HCT116 (cell line): Measurements from ENCODE around the gene AHI1. TPM values are rescaled to one million over a fixed set of nuclear protein-coding genes. Genes with fewer than 3 reads are reported as not detected.
A peak's percentile ranks its signal among the peaks of the same experiment; 100 is the strongest.

Experiments
- ATAC-seq: fragments of 200-7000 bp; cut with Tn5 transposase; 2 replicates; pipeline ENCODE4 v1.9.1; 2020; ENCODE audit warnings: mild to moderate bottlenecking, moderate library complexity
- BruUV-seq: library from RNA; stranded (reverse); fragments of 400-500 nt; replicated peaks from 2 replicates; lab custom pipeline; 2021; lab: Mats Ljungman, UMichigan
- CTCF ChIA-PET: fragments of 300-600 bp; sonication (Branson Sonifier 250); formaldehyde crosslinking; loops from one replicate; lab custom pipeline; 2021; ENCODE audit warnings: antibody characterized with exemption; lab: Charles Lee
- POLR2A ChIA-PET: fragments of 300-600, 350-600 bp; sonication (Branson Sonifier 250); formaldehyde crosslinking; loops from one replicate; lab custom pipeline; 2021; ENCODE audit warnings: antibody characterized with exemption; lab: Charles Lee
- RAD21 ChIA-PET, 2 experiments: fragments of 300-600 bp; sonication (Branson Sonifier 250); formaldehyde crosslinking; loops; one replicate each; lab custom pipeline; 2023; ENCODE audit warnings: low total read pairs in 2 of 2; ENCODE audit not compliant: uncharacterized antibody in 2 of 2, unreplicated experiment in 2 of 2, low non-redundant PET in 1 of 2; lab: Charles Lee
- DNase-seq: peaks from one replicate; pipeline ENCODE4 v3.0.0-alpha.2; 2010; ENCODE audit warnings: low read depth, low spot score
- H2AFZ ChIP-seq: fragments of 200-600 bp; shearing (Covaris generic), sonication (generic); 2 replicates; pipeline ENCODE4 v1.6.1; 2017; ENCODE audit warnings: low read depth, mixed run types, mixed read lengths, antibody characterized with exemption, low read length; ENCODE audit not compliant: poor library complexity, severe bottlenecking
- H3K27ac ChIP-seq: 2 replicates; pipeline ENCODE4 v1.5.1; 2012; ENCODE audit warnings: low read depth, low read length
- H3K27me3 ChIP-seq: fragments of 200-600 bp; sonication (generic); 2 replicates; pipeline ENCODE4 v1.6.1; 2016; ENCODE audit warnings: mixed run types, low read length, mixed read lengths; ENCODE audit not compliant: insufficient read depth
- H3K36me3 ChIP-seq, 2 experiments: fragments of 200-500 bp in 1 of 2; fragments of 200-600 bp in 1 of 2; sonication (Bioruptor generic) in 1 of 2; sonication (generic) in 1 of 2; 2 replicates each; pipeline versions ENCODE4 v1.5.1 to v1.6.1; 2014 to 2016; ENCODE audit warnings: low read length in 2 of 2, inconsistent platforms in 1 of 2, mixed read lengths in 1 of 2, mixed run types in 1 of 2; ENCODE audit not compliant: insufficient read depth in 2 of 2, control insufficient read depth in 1 of 2
- H3K4me1 ChIP-seq, 2 experiments: fragments of 200-600 bp in 1 of 2; sonication (generic) in 1 of 2; 2 replicates each; pipeline versions ENCODE4 v1.5.1 to v1.6.1; 2012 to 2017; ENCODE audit warnings: low read length in 2 of 2, inconsistent platforms in 1 of 2, mild to moderate bottlenecking in 1 of 2, mixed read lengths in 1 of 2, mixed run types in 1 of 2, moderate library complexity in 1 of 2; ENCODE audit not compliant: insufficient read depth in 2 of 2, control insufficient read depth in 1 of 2
- H3K4me2 ChIP-seq: fragments of 200-600 bp; sonication (generic); 2 replicates; pipeline ENCODE4 v1.6.1; 2017; ENCODE audit warnings: mixed run types, low read length, mixed read lengths
- H3K4me3 ChIP-seq, 2 experiments: fragments of 200-600 bp in 1 of 2; sonication (generic) in 1 of 2; replicated peaks in 1 of 2; 2 replicates each; pipeline ENCODE4 v1.5.1; 2011 to 2016; ENCODE audit warnings: low read length in 2 of 2, control low read depth in 1 of 2, low read depth in 1 of 2, mild to moderate bottlenecking in 1 of 2, mixed read lengths in 1 of 2, mixed run types in 1 of 2
- H3K79me2 ChIP-seq: fragments of 200-600 bp; sonication (generic); 2 replicates; pipeline ENCODE4 v1.6.1; 2017; ENCODE audit warnings: mild to moderate bottlenecking, mixed run types, low read length, moderate library complexity, mixed read lengths; ENCODE audit not compliant: insufficient read depth
- H3K9ac ChIP-seq: fragments of 200-600 bp; sonication (generic); 2 replicates; pipeline ENCODE4 v1.6.1; 2016; ENCODE audit warnings: low read length, mixed read lengths
- H3K9me2 ChIP-seq: fragments of 200-600 bp; sonication (generic), shearing (Covaris generic); 2 replicates; pipeline ENCODE4 v1.6.1; 2017; ENCODE audit warnings: mixed run types, mild to moderate bottlenecking, moderate library complexity; ENCODE audit not compliant: insufficient read depth
- H3K9me3 ChIP-seq, 2 experiments: fragments of 200-500 bp in 1 of 2; fragments of 200-600 bp in 1 of 2; sonication (Bioruptor generic) in 1 of 2; sonication (generic) in 1 of 2; 2 replicates each; pipeline ENCODE4 v1.6.1; 2014 to 2017; ENCODE audit warnings: low read length in 2 of 2, mixed read lengths in 2 of 2, inconsistent platforms in 1 of 2, low read depth in 1 of 2, mild to moderate bottlenecking in 1 of 2, mixed run types in 1 of 2, moderate library complexity in 1 of 2; ENCODE audit not compliant: control insufficient read depth in 1 of 2, insufficient read depth in 1 of 2
- H4K20me1 ChIP-seq: fragments of 200-600 bp; sonication (generic), shearing (Covaris generic); 2 replicates; pipeline ENCODE4 v1.6.1; 2017; ENCODE audit warnings: mixed run types, mild to moderate bottlenecking, moderate library complexity; ENCODE audit not compliant: insufficient read depth
- CBX3 ChIP-seq: IDR thresholded peaks from 2 replicates; pipeline ENCODE4 v1.6.1; 2012; ENCODE audit warnings: low read depth
- EGR1 ChIP-seq: IDR thresholded peaks from 2 replicates; pipeline ENCODE4 v1.6.1; 2012; ENCODE audit warnings: low read depth
- EZH2phosphoT487 ChIP-seq: fragments of 200-600 bp; IDR thresholded peaks from 2 replicates; pipeline ENCODE4 v1.6.1; 2018; ENCODE audit warnings: antibody characterized with exemption, borderline replicate concordance
- FOSL1 ChIP-seq: IDR thresholded peaks from 2 replicates; pipeline ENCODE4 v1.6.1; 2012; ENCODE audit warnings: low read depth
- JUND ChIP-seq: IDR thresholded peaks from 2 replicates; pipeline ENCODE4 v1.6.1; 2012
- POLR2A ChIP-seq: IDR thresholded peaks from 2 replicates; pipeline ENCODE4 v1.7.0; 2011; ENCODE audit warnings: borderline replicate concordance; ENCODE audit not compliant: insufficient read depth, insufficient read length; ENCODE audit errors: extremely low read depth
- POLR2AphosphoS5 ChIP-seq: IDR thresholded peaks from 2 replicates; pipeline ENCODE4 v1.6.1; 2011; ENCODE audit warnings: mild to moderate bottlenecking, low read depth, low read length, moderate library complexity
- SP1 ChIP-seq: IDR thresholded peaks from 2 replicates; pipeline ENCODE4 v1.6.1; 2012; ENCODE audit warnings: low read depth
- SRF ChIP-seq: IDR thresholded peaks from 2 replicates; pipeline ENCODE4 v1.6.1; 2012; ENCODE audit warnings: low read depth
- TCF7L2 ChIP-seq: IDR thresholded peaks from 2 replicates; pipeline ENCODE4 v1.7.0; 2011; ENCODE audit warnings: borderline replicate concordance, inconsistent platforms; ENCODE audit not compliant: insufficient read depth, insufficient read length; ENCODE audit errors: extremely low read depth
- YY1 ChIP-seq: IDR thresholded peaks from 2 replicates; pipeline ENCODE4 v1.6.1; 2011; ENCODE audit warnings: low read length, low read depth, moderate library complexity, mild to moderate bottlenecking; ENCODE audit not compliant: insufficient replicate concordance; ENCODE audit errors: extremely low read depth
- ZFX ChIP-seq: fragments of 450-650 bp; IDR thresholded peaks from 2 replicates; pipeline ENCODE4 v1.6.1; 2017
- intact Hi-C: fragments of 100-400 bp; cut with micrococcal nuclease; formaldehyde crosslinking; loops from 2 replicates; pipeline ENCODE4 v1.10.0; 2022
- total RNA-seq: library from RNA; stranded (reverse); gene quantifications from one replicate; pipeline ENCODE4 v1.2.1, GENCODE V29; 2021; ENCODE audit not compliant: unreplicated experiment
- TF ChIP-seq, protein P1 (sequence below): IDR thresholded peaks from 2 replicates; pipeline ENCODE4 v1.6.1; 2012
- TF ChIP-seq, protein P2 (sequence below): IDR thresholded peaks from 2 replicates; pipeline ENCODE4 v1.6.1; 2011; ENCODE audit warnings: mild to moderate bottlenecking, low read length, moderate library complexity; ENCODE audit not compliant: insufficient replicate concordance; ENCODE audit errors: extremely low read depth
- TF ChIP-seq, protein P3 (sequence below), 3 experiments: fragments of 200-600 bp in 1 of 3; sonication (generic) in 1 of 3; IDR thresholded peaks in 2 of 3; conservative IDR thresholded peaks in 1 of 3; 2 replicates each; pipeline ENCODE4 v1.5.1; 2012 to 2017; ENCODE audit warnings: low read depth in 2 of 3, low read length in 2 of 3, antibody characterized with exemption in 1 of 3, borderline replicate concordance in 1 of 3, control low read depth in 1 of 3, mild to moderate bottlenecking in 1 of 3, mixed read lengths in 1 of 3, mixed run types in 1 of 3, moderate library complexity in 1 of 3; ENCODE audit not compliant: insufficient read depth in 1 of 3

The AHI1 gene
- total RNA-seq, 1 experiment from 2014 or later = 29.6 TPM

DNA sequence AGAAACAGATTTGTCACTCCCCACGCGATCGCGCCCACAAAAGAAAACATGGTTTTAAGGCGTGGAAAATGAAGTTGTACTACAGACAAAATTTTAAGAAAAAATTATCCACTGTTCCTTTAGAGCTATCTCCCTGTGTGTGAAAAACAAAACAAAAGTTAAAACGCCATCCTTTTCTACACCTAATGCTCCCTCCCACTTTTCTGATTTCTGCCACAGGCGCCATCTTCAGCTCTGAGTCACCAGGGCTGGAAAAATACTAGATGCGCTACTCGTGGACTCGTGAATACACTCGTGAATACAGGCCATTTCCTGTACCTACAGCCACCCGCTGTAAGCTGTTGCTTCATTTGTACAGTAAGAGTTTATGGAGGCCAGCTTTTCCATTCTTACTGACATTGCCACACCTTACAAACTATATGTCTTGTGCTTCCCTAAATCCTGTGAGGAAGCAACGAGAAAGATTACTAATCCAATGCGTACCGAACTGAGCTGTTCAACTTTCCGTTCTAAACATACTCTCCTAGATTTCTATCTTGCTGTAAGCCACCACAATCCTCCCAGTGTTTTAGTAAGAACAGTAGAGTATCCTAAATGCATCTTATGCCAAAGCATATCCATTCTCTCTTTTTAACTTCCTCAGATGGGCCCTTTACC, 773 bp upstream of the AHI1 start:
- Histone ChIP-seq H2AFZ (peak overlapping the region; percentile 88), H3K27ac (peak overlapping the region; percentile 90), H3K9me2 (no peaks in the 10 kb centered on the region), H3K9me3 (no peaks in the 10 kb centered on the region), H3K4me2 (peak overlapping the region; percentile 81), H3K27me3 (no peaks in the 10 kb centered on the region), H4K20me1 (no peaks in the 10 kb centered on the region), H3K36me3 (peaks cover 0 to 9% of the 10 kb centered on the region in 2 experiments; a peak in 2 of 4 replicates), H3K4me1 (peaks cover 4 to 18% of the 10 kb centered on the region in 2 experiments; a peak in 3 of 4 replicates), H3K4me3 (peak overlapping the region; percentile 78 to 92), H3K9ac (peak overlapping the region; percentile 87), H3K79me2 (peaks cover 41% of the 10 kb centered on the region)
- peak; percentile 69 for DNase-seq
- POLR2A ChIA-PET = interaction anchor here (0.7 kb wide), 1 partner anchor 1304 kb away, joined by 3 read pairs; no protein-coding TSS in a partner anchor
- RAD21 ChIA-PET = interaction anchor here in 1 of 2 experiments (0.6 kb wide), 1 partner anchor 354 kb away, joined by 5 read pairs; no protein-coding TSS in a partner anchor
- peak; percentile 63 for TF ChIP-seq FOSL1
- TF ChIP-seq EZH2phosphoT487 = no peak
- TF ChIP-seq ZFX = no peak
- TF ChIP-seq CBX3 = peak; percentile 30; the same call in 1 of the 2 replicates
- TF ChIP-seq, protein P1, sequence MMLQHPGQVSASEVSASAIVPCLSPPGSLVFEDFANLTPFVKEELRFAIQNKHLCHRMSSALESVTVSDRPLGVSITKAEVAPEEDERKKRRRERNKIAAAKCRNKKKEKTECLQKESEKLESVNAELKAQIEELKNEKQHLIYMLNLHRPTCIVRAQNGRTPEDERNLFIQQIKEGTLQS = no peak
- TF ChIP-seq SP1 = peak; percentile 43; the same call in 1 of the 2 replicates
- TF ChIP-seq, protein P2, sequence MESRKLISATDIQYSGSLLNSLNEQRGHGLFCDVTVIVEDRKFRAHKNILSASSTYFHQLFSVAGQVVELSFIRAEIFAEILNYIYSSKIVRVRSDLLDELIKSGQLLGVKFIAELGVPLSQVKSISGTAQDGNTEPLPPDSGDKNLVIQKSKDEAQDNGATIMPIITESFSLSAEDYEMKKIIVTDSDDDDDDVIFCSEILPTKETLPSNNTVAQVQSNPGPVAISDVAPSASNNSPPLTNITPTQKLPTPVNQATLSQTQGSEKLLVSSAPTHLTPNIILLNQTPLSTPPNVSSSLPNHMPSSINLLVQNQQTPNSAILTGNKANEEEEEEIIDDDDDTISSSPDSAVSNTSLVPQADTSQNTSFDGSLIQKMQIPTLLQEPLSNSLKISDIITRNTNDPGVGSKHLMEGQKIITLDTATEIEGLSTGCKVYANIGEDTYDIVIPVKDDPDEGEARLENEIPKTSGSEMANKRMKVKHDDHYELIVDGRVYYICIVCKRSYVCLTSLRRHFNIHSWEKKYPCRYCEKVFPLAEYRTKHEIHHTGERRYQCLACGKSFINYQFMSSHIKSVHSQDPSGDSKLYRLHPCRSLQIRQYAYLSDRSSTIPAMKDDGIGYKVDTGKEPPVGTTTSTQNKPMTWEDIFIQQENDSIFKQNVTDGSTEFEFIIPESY = no peak
- no peak for TF ChIP-seq SRF
- peak; percentile 93 for TF ChIP-seq YY1
- peak; percentile 56 for TF ChIP-seq JUND
- no peak for TF ChIP-seq TCF7L2
- peak; percentile 45 for TF ChIP-seq POLR2A
- TF ChIP-seq POLR2AphosphoS5 = peak; percentile 75
- TF ChIP-seq, protein P3, sequence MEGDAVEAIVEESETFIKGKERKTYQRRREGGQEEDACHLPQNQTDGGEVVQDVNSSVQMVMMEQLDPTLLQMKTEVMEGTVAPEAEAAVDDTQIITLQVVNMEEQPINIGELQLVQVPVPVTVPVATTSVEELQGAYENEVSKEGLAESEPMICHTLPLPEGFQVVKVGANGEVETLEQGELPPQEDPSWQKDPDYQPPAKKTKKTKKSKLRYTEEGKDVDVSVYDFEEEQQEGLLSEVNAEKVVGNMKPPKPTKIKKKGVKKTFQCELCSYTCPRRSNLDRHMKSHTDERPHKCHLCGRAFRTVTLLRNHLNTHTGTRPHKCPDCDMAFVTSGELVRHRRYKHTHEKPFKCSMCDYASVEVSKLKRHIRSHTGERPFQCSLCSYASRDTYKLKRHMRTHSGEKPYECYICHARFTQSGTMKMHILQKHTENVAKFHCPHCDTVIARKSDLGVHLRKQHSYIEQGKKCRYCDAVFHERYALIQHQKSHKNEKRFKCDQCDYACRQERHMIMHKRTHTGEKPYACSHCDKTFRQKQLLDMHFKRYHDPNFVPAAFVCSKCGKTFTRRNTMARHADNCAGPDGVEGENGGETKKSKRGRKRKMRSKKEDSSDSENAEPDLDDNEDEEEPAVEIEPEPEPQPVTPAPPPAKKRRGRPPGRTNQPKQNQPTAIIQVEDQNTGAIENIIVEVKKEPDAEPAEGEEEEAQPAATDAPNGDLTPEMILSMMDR (IDR thresholded peaks at IDR 0.05 in 2 of 3, conservative IDR thresholded peaks at IDR 0.05 in 1 of 3; ENCODE audit: borderline replicate concordance in 1 of 3, insufficient read depth in 1 of 3, low read depth in 2 of 3, low read length in 2 of 3) = no peak
- 0 out of 2 replicates have a peak, but pooled peaks have one; percentile 1 for TF ChIP-seq EGR1
- CTCF ChIA-PET = no interaction called here
- intact Hi-C loops = loop anchor here (5.0 to 10.0 kb wide), 2 partner anchors 786 to 819 kb away; partner anchors contain the start of gene BCLAF1
- ATAC-seq = peak; percentile 49
- BruUV-seq = TSS peak; percentile 56
